Activated T-helper 1 cell treated with anti-CD3 and anti-CD28 coated beads, Interleukin-12 subunit alpha, Interleukin-12 subunit beta, Interleukin-2, Interleukin-4 antibody, amounts not matched to agents 30 ng/mL and 10 ng/mL and 1 ng/mL, durations not matched to agents 14 hours and 24 hours and 36 hours (primary cell): Measurements from ENCODE around the gene FOXP1. TPM values are rescaled to one million over a fixed set of nuclear protein-coding genes. Genes with fewer than 3 reads are reported as not detected.
A peak's percentile ranks its signal among the peaks of the same experiment; 100 is the strongest.

Source experiments
- DNase-seq: peaks from one replicate; pipeline ENCODE4 v3.0.0; 2021; ENCODE audit warnings: low spot score
- H3K27ac Mint-ChIP-seq: one replicate; pipeline ENCODE4 v1.8.0; 2021; ENCODE audit warnings: mild to moderate bottlenecking, mixed read lengths
- H3K27me3 Mint-ChIP-seq: one replicate; pipeline ENCODE4 v1.8.0; 2022; ENCODE audit warnings: mild to moderate bottlenecking, moderate library complexity, mixed read lengths; ENCODE audit not compliant: insufficient read depth
- H3K36me3 Mint-ChIP-seq: one replicate; pipeline ENCODE4 v1.8.0; 2021; ENCODE audit warnings: low read depth, mixed read lengths
- H3K4me1 Mint-ChIP-seq: one replicate; pipeline ENCODE4 v1.8.0; 2021; ENCODE audit warnings: low read depth, mixed read lengths
- H3K4me3 Mint-ChIP-seq: one replicate; pipeline ENCODE4 v1.8.0; 2021; ENCODE audit warnings: mild to moderate bottlenecking, moderate library complexity, mixed read lengths
- H3K9me3 Mint-ChIP-seq: one replicate; pipeline ENCODE4 v1.8.0; 2021; ENCODE audit warnings: mixed read lengths
- intact Hi-C: fragments of 100-400 bp; cut with micrococcal nuclease; formaldehyde crosslinking; loops from one replicate; pipeline ENCODE4 v1.15.1; 2024
- total RNA-seq: library from RNA; stranded (reverse); gene quantifications from 2 replicates; pipeline ENCODE4 v1.2.3, GENCODE V29; 2022

FOXP1 gene
- total RNA-seq, 1 donor from 2014 or later, result 97.6 TPM

DNA sequence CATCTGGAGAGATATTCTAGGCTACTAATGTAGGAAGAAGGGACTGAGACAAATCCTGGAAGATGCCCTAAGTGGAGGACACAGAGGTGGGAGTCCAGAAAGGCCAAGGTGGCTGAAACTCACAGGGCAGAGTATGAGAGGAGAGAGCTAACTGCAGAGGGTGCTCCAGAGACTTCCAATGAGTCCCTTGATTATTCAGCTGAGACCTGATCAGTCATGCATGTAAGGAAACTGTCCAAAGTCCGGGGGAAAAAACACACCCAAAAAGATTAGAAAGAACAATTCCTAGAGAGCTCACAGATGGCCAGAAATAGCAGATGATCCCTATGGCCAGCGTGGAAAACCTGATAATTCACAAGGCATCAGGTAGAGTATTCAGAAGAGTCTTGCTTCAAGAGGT lies 18.7 kb upstream of the FOXP1 start:
- no peak for DNase-seq
- Mint-ChIP-seq H3K4me1 (peaks cover 6% of the 10 kb centered on the region), H3K4me3 (no peak overlapping the region), H3K27me3 (peaks cover 9% of the 10 kb centered on the region), H3K9me3 (peaks cover 6% of the 10 kb centered on the region), H3K27ac (no peak overlapping the region), H3K36me3 (peaks cover 2% of the 10 kb centered on the region)
- intact Hi-C loops, result no loop called here

DNA sequence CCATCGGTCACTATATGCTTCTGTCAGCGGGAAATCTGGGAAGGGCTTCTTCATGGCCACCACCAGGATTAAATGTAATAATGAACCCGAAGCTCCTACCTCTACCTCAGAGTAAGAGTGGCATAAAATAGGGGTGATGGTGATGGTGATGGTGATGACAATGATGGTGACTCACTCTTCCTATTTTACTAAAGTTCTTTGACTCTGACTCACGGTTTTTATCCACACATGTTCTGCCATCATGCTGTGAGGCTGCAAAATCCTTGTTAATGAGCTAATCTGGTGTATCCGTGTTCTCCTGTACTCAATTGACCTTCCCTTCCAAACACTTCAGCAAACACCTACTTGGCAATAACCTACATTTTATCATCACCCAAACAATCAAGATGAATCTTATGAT lies 18.3 kb upstream of the FOXP1 start:
- peaks cover 6% of the 10 kb centered on the region for H3K4me1 Mint-ChIP-seq
- no peak overlapping the region for H3K4me3 Mint-ChIP-seq
- H3K9me3 Mint-ChIP-seq, result peaks cover 6% of the 10 kb centered on the region
- peaks cover 2% of the 10 kb centered on the region for H3K36me3 Mint-ChIP-seq
- intact Hi-C loops, result no loop called here
- no peak overlapping the region for H3K27ac Mint-ChIP-seq
- H3K27me3 Mint-ChIP-seq, result peaks cover 9% of the 10 kb centered on the region
- no peak for DNase-seq

DNA sequence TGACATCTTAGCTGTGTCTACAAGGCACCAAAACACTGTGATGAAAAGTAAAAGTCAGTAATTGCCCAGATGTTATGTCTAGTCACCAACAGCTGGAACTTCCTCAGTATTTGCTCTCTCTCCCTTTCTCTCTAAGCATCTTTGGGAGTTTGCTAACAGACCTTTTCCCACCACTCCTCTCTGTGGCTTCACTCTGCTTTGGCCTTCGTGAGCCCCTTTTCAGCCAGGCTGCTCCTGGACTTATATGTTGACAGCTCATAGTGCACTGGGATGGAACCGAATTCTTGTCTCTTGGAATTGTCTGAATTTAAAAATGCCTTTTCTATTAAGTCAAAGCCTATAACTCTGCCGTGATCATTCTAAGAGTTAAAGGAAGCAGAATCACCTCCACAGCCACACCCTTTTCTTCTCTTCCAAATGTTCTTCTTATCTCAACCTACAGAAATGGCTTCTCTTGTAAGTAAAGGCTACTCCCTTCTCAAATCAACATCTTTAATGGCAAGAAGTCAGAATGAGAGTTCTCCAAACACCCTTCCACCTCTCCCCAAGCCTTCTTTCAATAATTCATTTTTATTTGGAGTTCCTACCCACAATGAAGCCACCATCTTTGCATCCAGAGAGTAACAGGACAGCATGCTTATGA lies 17.2 kb upstream of the FOXP1 start:
- intact Hi-C loops, result no loop called here
- Mint-ChIP-seq H3K4me3 (no peak overlapping the region), H3K27me3 (peaks cover 5% of the 10 kb centered on the region), H3K4me1 (peaks cover 6% of the 10 kb centered on the region), H3K36me3 (peaks cover 4% of the 10 kb centered on the region), H3K27ac (no peak overlapping the region), H3K9me3 (no peaks in the 10 kb centered on the region)
- no peak for DNase-seq

- DNase-seq, result no peak
- Mint-ChIP-seq H3K27ac (no peak overlapping the region), H3K27me3 (peaks cover 10% of the 10 kb centered on the region), H3K9me3 (no peaks in the 10 kb centered on the region), H3K4me1 (peaks cover 6% of the 10 kb centered on the region), H3K36me3 (peaks cover 4% of the 10 kb centered on the region), H3K4me3 (no peak overlapping the region)
- intact Hi-C loops, result no loop called here
These were observed 15.9 kb upstream of the FOXP1 start for GRCh38 chr3:71599416-71599815.

DNA sequence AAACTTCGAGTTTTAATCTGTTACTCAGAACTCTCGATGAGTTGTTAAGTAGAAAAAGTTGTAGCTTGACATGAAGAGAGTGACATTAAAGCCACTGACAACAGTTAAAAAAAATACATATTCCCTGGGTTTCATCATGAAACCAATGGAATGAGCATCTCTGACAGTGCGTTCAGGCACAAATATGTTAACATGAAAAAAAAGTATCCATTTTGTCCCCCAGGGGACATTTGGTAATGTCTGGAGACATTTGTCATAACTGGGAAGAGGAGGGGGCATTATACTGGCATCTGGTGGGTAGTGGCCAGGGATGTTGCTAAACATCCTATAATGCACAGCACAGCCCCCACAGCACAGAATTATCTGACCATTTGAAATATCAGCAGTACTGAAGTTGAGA lies 14.8 kb upstream of the FOXP1 start:
- Mint-ChIP-seq H3K4me1 (peaks cover 6% of the 10 kb centered on the region), H3K27ac (no peak overlapping the region), H3K36me3 (peaks cover 1% of the 10 kb centered on the region), H3K27me3 (peaks cover 10% of the 10 kb centered on the region), H3K9me3 (no peaks in the 10 kb centered on the region), H3K4me3 (no peak overlapping the region)
- DNase-seq, result no peak
- intact Hi-C loops, result no loop called here

GRCh38 chr3:71597286-71597685 lies 13.8 kb upstream of the FOXP1 start:
- no peak for DNase-seq
- Mint-ChIP-seq H3K27me3 (peaks cover 10% of the 10 kb centered on the region), H3K9me3 (no peaks in the 10 kb centered on the region), H3K36me3 (peaks cover 1% of the 10 kb centered on the region), H3K4me3 (no peak overlapping the region), H3K4me1 (peaks cover 6% of the 10 kb centered on the region), H3K27ac (no peak overlapping the region)
- intact Hi-C loops, result no loop called here

- Mint-ChIP-seq H3K36me3 (peaks cover 3% of the 10 kb centered on the region), H3K4me1 (no peaks in the 10 kb centered on the region), H3K9me3 (no peaks in the 10 kb centered on the region), H3K27me3 (peaks cover 4% of the 10 kb centered on the region), H3K4me3 (no peak overlapping the region), H3K27ac (no peak overlapping the region)
- intact Hi-C loops, result no loop called here
- DNase-seq, result no peak
These were observed 9.6 kb upstream of the FOXP1 start for GRCh38 chr3:71593106-71593505.

DNA sequence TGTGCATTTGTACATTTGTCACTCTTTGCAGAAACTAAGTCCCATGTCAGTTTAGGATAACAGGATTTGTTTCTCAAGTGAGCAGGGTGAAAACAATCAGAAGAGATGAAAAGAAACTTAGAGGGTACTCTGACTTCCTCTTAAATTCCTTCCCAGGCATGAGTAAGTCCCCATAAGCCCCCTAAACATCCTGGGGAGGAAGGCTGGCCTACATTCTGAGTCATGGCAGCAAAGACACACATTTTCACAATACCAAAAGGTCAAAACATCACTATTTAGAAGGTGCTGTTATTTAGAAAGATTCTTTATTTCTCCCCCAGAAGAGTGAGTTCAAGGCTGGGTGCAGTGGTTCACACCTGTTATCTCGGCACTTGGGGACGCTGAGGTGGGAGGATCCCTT lies 7.6 kb upstream of the FOXP1 start:
- no peak for DNase-seq
- Mint-ChIP-seq H3K4me3 (no peak overlapping the region), H3K9me3 (no peaks in the 10 kb centered on the region), H3K4me1 (peaks cover 5% of the 10 kb centered on the region), H3K36me3 (peaks cover 3% of the 10 kb centered on the region), H3K27ac (no peak overlapping the region), H3K27me3 (peaks cover 4% of the 10 kb centered on the region)
- intact Hi-C loops, result no loop called here

- Mint-ChIP-seq H3K9me3 (no peaks in the 10 kb centered on the region), H3K27me3 (peaks cover 3% of the 10 kb centered on the region), H3K27ac (no peak overlapping the region), H3K36me3 (peaks cover 2% of the 10 kb centered on the region), H3K4me3 (no peak overlapping the region), H3K4me1 (peaks cover 25% of the 10 kb centered on the region)
- DNase-seq, result no peak
- intact Hi-C loops, result loop anchor here (5.0 kb wide), 2 partner anchors 732 to 1057 kb away; no protein-coding TSS in a partner anchor
These were observed 5.6 kb upstream of the FOXP1 start for GRCh38 chr3:71589132-71589531.

DNA sequence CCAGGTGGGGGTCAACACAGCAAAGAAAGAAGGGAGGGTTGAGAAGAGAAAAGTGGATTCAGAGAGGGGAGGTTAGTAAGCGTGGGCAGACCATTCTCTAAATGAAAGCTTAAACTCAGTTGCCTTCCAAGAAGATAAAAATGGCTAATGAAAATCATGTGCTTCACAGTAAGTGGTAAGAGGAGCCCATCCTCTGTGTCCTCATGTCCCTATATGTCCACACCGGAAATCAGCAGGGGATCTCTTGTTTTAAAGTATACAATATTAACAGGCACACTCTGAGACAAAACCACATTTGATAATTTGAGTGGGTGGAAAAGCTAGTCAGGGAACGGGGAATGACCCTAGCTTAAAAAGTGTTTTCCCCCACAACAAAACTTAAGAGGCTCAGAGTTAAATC lies 4.4 kb upstream of the FOXP1 start:
- Mint-ChIP-seq H3K4me1 (peaks cover 26% of the 10 kb centered on the region), H3K4me3 (no peak overlapping the region), H3K27me3 (peaks cover 4% of the 10 kb centered on the region), H3K36me3 (peaks cover 2% of the 10 kb centered on the region), H3K9me3 (no peaks in the 10 kb centered on the region), H3K27ac (no peak overlapping the region)
- DNase-seq, result no peak
- intact Hi-C loops, result loop anchor here (2.0 to 5.0 kb wide), 4 partner anchors 165 to 1056 kb away; no protein-coding TSS in a partner anchor

DNA sequence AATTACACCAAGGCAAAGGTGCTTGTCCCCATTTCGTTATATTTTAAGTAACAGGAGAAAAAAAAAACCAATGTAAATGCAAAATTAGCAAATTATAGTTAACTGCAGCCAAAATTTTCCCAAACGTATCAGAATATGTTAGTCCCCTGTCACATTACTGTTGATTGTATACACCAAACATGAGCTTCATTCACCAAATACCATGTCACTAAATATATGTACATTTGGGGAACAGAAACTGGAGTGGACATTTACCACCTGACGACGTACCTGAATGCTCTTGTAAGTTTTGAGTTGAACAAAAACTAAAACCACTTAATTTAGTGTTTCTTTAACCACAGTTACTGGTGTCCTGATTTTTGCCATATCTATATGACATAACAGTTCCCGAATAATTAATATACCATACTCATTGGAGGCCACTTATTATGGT lies 3.3 kb upstream of the FOXP1 start:
- Mint-ChIP-seq H3K4me3 (no peak overlapping the region), H3K27me3 (peaks cover 8% of the 10 kb centered on the region), H3K36me3 (peaks cover 2% of the 10 kb centered on the region), H3K27ac (no peak overlapping the region), H3K4me1 (peaks cover 29% of the 10 kb centered on the region), H3K9me3 (no peaks in the 10 kb centered on the region)
- intact Hi-C loops, result loop anchor here (1.0 to 5.0 kb wide), 7 partner anchors 164 to 1055 kb away; no protein-coding TSS in a partner anchor
- no peak for DNase-seq

DNA sequence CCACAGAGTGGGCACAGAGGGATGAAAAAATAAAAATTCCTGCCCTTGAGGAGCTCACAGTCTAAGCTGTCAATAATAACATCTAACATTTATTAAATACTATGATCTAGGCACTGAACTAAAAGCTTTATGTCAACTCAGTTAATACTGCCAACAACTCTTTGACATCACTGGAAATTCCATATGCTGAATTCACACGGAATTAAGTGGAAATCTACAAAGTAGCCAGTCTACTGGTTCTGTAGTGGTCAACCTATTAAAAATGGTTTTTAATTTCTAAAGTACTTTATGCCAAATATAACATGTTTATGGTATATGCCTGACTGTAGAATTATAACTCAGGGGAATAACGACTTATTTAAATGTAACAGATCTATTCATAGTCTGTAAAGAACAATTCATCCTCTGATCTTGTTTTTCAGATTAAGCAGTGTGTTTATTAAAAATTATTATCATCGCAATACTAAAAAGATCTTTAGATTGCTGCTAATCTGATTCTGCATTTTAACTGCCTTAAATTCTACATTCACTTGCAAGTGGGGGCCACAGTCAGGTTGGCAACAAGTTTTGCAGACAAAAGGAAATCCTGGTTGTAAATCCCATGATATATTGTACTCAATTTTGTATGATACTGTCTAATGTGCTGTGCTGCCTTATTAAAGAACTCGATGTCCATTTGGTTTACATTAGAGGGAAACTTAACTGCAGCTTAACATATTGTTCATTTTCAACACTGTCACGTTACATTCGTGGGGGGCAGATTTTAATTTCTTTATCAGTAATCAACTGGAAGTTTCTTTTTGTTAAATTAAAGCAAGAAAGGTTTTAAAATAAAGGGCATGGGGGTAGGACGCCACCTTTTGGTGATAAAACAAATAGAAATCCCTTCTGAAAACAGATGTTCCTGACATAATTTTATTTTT lies 2.6 kb upstream of the FOXP1 start:
- peaks cover 2% of the 10 kb centered on the region for H3K36me3 Mint-ChIP-seq
- H3K9me3 Mint-ChIP-seq, result no peaks in the 10 kb centered on the region
- H3K27me3 Mint-ChIP-seq, result peaks cover 11% of the 10 kb centered on the region
- H3K4me3 Mint-ChIP-seq, result peak overlapping the region; percentile 2
- no peak for DNase-seq
- H3K4me1 Mint-ChIP-seq, result peaks cover 31% of the 10 kb centered on the region
- H3K27ac Mint-ChIP-seq, result no peak overlapping the region
- intact Hi-C loops, result loop anchor here (1.0 to 5.0 kb wide), 9 partner anchors 163 to 1465 kb away; no protein-coding TSS in a partner anchor

DNA sequence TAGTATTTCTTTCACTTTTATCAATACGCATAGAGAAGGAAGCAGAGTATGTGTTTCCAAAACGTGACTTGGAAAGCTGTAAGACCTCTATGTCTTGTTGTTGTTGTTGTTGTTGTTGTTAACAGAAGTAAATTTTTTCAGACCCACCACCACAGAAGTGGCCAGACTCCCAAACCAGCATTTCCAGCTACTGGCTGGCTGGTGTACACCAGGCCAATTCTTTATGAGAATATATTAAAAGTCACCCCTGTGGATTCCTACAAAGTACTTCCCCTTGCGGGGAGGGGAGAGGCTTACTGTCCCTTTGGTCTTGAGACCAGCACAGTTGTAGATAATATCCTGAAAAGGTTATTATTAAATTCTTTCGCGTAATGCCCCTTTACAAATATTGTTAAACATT lies 1.6 kb upstream of the FOXP1 start:
- H3K27ac Mint-ChIP-seq, result peak overlapping the region; percentile 93
- no peaks in the 10 kb centered on the region for H3K36me3 Mint-ChIP-seq
- peak overlapping the region; percentile 90 for H3K4me3 Mint-ChIP-seq

More for the DNA sequence above, 1.6 kb upstream of the FOXP1 start:
- Mint-ChIP-seq H3K4me1 (peaks cover 41% of the 10 kb centered on the region), H3K27me3 (peaks cover 19% of the 10 kb centered on the region), H3K9me3 (no peaks in the 10 kb centered on the region)
- intact Hi-C loops, result loop anchor here (1.0 to 5.0 kb wide), 4 partner anchors 284 to 1464 kb away; no protein-coding TSS in a partner anchor
- no peak for DNase-seq
